GM21381 (cell line): ENCODE results near the gene STX7.

ENCODE experiments used
- ATAC-seq: cut with Tn5 transposase; IDR thresholded peaks from one replicate; pipeline ENCODE4 v1.9.1; 2021; ENCODE audit warnings: mild to moderate bottlenecking, moderate library complexity; ENCODE audit not compliant: unreplicated experiment

The STX7 gene

GRCh38 chr6:132478266-132478665 lies 34.6 kb downstream of the STX7 start:
- no peak for ATAC-seq

DNA sequence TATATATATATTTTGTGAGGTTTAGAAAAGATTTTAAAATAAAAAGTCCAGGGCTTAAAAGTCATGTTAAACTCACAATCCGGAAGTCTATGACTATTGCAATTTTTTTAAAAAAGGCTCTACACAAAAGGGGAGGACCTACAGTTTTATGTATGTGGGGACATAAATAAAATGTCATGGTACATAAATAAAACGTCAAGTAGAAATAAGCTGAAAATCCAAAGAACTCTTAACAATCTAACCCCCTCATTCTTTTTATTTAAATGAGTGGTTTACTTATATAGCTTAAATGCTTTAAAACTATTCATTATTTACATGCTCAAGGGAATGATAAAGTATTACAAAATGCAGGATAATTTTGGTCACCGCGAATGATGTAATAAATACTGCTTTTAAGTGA lies 36.2 kb downstream of the STX7 start:
- no peak for ATAC-seq

DNA sequence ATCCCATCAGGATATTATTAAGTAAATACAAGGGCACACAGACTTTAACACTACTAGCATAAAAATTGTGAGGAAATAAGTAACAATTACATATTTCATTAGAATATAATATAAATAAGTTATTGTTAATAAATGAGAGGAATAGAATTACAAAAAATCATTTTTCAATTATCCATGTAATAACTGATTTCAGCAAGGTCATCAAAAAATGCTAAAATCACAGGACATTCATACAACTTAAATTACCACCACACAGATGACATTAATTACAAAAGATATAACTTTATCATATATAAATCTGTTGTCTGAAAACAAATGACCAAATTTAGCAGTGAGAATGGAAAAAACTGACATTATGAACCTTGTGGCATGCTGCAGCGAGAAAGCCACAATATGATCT lies 37.0 kb downstream of the STX7 start:
- ATAC-seq: no peak

- ATAC-seq: no peak
These were observed 41.1 kb downstream of the STX7 start for GRCh38 chr6:132471787-132472186.

DNA sequence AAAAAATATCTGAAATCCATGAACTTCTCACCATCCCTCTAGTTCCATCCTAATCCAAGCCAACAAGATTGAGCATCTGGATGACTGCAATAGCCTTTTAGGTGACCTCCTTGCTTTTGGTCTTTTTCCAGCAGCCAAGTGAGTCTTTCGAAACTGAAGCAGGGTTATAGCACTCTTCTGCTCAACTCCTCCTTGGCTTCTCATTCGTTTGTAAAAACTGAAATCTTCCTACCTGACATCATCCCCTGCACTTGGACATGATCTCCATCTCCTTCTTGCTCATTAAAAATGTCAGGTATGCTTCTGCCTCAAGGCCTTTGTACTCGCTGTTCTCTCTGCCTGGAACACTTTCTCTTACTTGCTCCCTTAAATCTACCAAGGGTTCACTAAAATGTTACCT lies 46.0 kb downstream of the STX7 start:
- no peak for ATAC-seq

DNA sequence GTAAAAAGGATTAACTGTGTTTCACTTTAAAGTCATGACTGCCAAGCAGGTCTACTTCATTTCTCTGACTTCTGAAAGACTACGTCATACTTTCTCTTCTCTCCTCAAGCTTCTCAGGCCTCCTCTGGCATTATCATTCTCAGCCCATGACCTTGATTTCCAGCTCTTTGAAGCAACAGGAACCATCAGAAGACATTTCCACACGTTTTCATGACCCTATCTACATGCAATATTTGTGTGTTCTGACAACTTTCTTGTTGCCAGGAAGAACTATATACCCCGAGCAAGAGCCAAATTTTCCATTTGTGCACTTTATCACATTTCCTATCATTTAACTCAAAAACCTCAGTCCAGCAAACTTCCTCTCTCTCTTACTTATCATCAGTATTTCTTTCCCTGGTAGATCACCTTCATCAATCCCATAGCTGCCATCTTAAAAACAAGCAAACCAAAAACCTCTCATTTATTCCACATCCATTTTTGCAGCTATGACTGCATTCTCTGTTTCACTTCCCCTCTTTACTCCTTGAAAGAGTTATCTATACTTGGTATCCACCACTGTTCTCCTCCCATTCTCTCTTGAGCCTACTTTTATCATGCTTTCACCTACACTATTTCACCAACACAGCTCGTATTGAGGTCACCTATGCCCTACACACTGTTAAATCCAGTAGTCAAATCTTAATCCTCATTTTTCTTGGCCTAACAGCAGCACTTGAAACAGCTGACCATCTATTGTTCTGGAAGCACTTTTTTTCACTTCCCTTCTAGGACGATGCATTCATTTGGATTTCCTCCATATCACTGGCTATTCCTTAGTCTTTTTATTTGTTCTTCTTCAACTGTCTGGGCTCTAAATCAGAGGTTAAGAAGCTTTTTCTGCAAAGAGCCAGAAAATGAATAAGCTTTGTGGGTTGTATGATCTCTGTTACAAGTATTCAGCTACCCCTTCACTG lies 47.1 kb downstream of the STX7 start:
- peak; percentile 88 for ATAC-seq

DNA sequence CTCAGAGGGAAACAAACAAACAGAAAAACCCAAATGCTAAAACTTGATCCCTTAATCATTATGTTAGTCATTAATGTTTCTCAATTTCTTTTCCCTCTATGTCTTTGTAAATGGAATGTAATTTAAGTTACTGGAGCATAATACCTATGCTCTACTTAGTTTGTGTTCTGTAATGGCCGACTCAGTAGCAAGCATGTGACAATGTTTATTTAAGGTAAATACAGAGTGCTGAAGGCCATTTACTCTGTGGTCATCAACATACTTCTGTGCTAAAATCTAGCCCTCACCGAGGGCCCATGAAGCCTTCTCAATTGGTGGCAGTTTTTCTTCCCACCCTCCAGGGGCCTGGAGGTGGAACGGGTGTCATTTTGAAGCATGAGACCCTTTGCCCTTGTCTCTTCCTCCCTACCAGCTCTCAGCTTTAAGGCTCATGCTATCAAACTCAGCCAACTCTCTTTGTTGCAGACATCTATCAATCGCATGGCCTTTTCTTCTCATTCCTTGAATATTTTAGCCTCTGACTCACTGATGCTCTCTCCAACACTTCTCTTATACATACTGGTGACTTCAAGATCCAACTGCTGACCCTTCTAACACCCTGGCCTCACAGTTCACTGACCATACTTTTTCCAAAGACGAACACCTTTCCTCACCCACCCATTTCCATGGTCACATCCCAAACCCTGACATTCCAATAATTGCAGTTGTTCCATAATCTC lies 48.2 kb downstream of the STX7 start:
- ATAC-seq: no peak

GRCh38 chr6:132461958-132462357 lies 51.0 kb downstream of the STX7 start:
- ATAC-seq: no peak

GRCh38 chr6:132459605-132459952 lies 53.3 kb downstream of the STX7 start:
- no peak for ATAC-seq

- ATAC-seq: no peak
These were observed 53.9 kb downstream of the STX7 start for GRCh38 chr6:132458887-132459604.

GRCh38 chr6:132456700-132457143 lies 56.2 kb downstream of the STX7 start:
- ATAC-seq: peak; percentile 94

GRCh38 chr6:132446855-132447241 lies 66.1 kb downstream of the STX7 start:
- ATAC-seq: no peak

- no peak for ATAC-seq
These were observed 66.6 kb downstream of the STX7 start for GRCh38 chr6:132446141-132446854.

- ATAC-seq: no peak
These were observed 67.5 kb downstream of the STX7 start for GRCh38 chr6:132445201-132445951.

DNA sequence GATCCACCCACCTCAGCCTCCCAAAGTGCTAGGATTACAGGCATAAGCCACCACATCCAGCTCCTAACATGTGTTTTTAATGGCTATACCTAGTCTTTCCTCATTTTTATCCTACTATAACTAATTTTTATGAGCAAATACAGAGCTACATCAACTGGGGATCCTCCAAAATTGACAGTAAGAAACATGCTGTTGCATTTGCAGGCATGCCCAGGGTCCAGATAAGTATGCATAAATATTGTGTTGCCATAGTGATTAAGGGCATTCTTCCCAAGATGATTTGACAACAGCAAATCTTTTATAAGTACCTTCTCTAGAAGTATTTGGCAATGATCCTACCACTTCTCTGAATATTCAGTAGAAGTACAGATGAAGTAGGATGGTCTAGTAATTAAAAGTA lies 69.7 kb downstream of the STX7 start:
- ATAC-seq: no peak

DNA sequence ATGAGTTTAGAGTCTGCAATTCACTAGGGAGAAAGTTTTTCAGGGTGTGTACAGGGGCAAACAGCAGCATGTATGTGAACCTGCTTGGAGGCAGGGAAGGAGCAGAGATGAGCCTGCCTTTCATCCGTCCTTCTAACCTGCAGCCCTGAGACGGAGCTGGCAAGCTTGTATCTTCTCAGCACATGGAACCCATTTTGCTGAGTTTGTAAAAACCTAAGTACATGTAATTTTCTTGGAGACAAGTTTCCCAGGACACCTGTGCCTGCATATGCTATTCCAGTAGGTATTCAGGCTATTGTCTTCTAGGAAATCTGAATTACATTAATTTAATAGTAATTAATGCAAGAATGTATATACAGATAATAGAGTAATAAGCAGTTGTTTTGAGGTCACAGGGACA lies 82.8 kb downstream of the STX7 start:
- no peak for ATAC-seq

DNA sequence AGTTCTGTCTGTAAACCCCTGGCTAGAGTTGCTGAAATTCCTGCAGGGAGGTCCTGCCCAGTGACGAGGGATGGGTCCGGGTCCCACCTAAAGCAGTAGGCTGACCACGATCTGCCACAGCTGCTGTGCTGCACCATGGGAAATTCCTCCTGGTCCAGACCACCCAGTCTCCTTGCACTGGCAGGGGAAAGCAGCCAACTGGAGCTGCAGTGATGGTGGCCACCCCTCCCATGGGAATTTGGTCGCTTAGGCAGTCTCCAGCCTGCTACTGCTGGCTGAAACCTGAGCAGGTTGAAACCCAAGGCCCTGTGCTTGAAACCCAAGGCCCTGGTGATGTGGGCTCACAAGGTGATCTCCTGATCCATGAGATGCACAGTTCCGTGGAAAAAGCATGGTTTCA lies 87.7 kb downstream of the STX7 start:
- no peak for ATAC-seq

DNA sequence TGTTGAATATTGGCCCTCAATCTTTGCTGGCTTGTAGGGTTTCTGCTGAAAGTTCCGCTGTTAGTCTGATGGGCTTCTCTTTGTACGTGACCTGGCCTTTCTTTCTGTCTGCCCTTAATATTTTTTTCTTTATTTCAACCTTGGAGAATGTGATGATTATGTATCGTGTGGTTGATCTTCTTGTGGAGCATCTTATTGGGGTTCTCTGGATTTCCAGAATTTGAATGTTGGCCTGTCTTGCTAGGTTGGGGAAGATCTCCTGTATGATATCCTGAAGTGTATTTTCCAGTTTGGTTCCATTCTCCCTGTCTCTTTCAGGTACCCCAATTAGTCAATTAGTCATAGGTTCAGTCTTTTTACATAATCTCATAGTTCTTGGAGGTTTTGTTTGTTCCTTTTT lies 89.1 kb downstream of the STX7 start:
- ATAC-seq: no peak

GRCh38 chr6:132418235-132418965 lies 94.5 kb downstream of the STX7 start:
- ATAC-seq: no peak

DNA sequence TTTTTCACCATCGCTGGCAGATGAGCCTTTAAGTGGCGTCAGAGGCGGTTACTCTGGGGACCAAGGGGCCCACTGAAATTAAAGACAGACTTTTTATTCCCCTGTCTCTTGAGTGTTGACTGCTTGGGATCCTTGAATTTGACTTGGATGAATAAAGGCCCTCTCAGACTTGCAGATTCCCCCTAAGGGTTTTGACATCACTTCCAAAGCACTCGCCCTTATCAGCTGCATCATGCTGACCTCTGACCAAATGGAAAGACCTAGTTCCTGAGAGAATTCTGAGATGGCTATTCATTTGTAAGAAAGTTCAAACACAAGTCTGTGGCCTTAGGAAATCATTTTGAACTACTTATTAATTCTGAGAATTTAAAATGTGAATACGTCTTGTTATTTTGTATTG lies 98.2 kb downstream of the STX7 start:
- no peak for ATAC-seq
